T follicular helper cell (primary cell): ENCODE results near the gene LHPP.
A peak's percentile ranks its signal among the peaks of the same experiment; 100 is the strongest.
"Not testable (repeated sequence)": the region's sequence is repeated elsewhere in the genome, so short reads cannot be mapped to it uniquely, and the experiment has no call there.

ENCODE experiments used
- DNase-seq: peaks from one replicate; pipeline ENCODE4 v3.0.0-alpha.2; 2020; ENCODE audit warnings: low read depth

Gene LHPP

GRCh38 chr10:124537166-124537725 is 75.6 kb downstream of the LHPP start:
- DNase-seq = no peak

DNA sequence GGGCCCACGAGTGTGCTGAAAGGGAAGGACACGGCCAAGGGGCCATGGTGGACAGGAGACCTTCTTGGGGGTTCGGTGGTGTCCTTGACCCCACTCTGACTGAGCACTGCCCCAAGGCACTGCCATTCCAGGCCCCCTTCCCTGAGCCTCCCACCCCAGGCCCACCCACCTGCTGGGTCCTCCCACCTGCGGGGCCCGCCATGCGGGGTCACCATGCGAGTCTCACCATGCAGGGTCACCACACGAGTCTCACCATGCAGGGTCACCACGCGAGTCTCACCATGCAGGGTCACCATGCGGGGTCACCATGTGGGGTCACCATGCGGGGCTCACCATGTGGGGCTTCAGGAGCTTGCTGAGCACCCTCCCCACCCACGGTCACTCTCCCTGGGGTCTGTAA is 76.3 kb downstream of the LHPP start:
- no peak for DNase-seq

- DNase-seq = no peak
These were observed 77.1 kb downstream of the LHPP start for GRCh38 chr10:124538706-124539105.

- DNase-seq = peak; percentile 55
These were observed 78.5 kb downstream of the LHPP start for GRCh38 chr10:124539935-124540641.

- no peak for DNase-seq
These were observed 79.7 kb downstream of the LHPP start for GRCh38 chr10:124541076-124541903.

DNA sequence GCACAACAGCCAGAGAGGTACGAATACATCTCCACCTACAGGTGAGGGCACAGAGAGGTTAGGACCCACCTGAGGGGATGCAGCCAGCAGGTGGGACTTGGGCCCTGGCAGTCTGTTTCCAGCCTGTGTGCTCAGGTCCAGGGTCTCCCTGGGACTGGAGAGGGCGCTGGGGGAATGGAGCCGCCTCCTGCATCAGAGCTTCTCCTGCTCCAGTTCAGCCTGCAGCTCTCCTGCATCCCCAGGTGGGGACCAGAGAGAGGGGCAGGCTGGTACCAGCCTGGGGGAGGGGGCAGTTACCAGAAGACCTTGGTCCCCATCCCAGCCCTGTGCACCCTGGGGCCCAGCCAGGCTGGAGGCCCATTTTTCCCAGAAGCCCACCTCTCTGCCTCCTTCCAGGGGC is 80.7 kb downstream of the LHPP start:
- DNase-seq = no peak

DNA sequence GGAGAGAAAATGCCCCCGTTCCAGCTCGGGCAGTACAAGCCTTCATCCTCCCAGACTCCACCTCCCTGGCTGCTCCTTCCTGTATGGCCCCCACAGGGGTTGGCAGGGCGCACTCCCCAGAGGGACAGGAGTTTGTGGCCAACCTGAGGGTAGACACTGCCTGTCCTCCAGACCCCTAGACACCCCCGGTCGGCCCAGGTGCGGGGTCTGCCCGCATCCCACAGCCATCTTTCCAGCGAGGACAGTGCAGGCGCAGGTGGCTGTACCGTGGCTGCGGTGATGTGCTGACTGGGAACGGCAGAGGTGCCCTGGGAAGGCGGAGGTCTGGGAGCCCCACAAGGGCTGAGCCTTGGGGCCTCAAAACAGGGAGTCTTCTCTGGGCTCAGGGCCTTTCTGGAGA is 81.5 kb downstream of the LHPP start:
- DNase-seq = no peak

- no peak for DNase-seq
These were observed 82.3 kb downstream of the LHPP start for GRCh38 chr10:124543971-124544370.

DNA sequence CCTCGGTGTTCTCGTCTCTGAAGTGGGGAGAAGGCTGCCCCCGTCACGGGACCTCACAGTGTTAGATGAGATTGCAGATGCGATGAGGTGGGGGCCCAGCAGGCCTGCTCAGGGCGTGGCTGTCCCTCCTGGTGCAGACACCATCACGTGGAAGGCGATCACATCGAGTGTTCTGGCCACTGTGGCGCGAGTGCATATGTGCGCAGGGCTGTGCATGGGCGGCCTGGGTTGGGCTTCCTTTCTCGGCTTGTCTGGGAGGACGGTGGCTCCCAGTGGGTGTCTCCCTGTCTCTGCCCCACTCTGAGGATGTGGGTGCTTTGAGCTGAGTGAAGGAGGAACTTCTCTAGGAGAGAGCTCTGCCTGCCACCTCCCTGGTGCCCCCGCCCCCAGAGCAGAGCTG is 83.1 kb downstream of the LHPP start:
- DNase-seq = no peak

GRCh38 chr10:124545351-124546054 is 83.9 kb downstream of the LHPP start:
- DNase-seq = no peak

DNA sequence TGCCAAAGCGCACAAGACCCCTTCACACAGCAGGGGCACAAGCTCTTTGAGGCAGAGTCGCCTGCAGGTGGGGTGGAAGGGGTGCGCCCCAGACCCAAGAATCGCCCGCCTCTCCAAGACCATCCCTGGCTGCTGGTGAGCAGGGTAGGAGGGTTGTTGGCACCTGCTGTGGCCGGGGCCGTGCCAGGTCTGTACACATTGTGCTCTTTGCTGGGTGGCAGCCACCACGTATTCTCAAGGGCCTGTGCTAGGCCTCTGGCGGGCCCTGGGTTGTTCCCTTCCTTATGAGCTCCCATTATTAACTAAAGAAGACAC is 84.4 kb downstream of the LHPP start:
- DNase-seq = no peak

GRCh38 chr10:124546957-124547646 is 85.5 kb downstream of the LHPP start:
- no peak for DNase-seq

- DNase-seq = no peak
These were observed 86.1 kb downstream of the LHPP start for GRCh38 chr10:124547647-124548168.

DNA sequence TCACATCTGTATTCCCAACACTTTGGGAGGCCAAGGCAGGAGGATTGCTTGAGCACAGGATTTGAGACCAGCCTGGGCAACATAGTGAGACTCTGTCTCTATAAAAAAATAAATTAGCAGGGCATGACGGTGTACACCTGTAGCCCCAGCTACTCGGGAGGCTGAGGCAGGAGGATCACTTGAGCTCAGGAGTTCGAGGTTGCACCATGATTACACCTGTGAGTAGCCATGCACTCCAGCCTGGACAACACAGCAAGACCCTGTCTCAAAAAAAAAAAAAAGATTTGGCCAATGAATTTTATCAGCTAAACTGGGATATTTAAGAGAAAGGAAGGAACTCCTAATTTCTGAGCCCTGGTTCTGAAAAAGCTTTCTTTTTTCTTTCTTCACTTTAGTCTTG is 87.5 kb downstream of the LHPP start:
- not testable (repeated sequence) for DNase-seq

DNA sequence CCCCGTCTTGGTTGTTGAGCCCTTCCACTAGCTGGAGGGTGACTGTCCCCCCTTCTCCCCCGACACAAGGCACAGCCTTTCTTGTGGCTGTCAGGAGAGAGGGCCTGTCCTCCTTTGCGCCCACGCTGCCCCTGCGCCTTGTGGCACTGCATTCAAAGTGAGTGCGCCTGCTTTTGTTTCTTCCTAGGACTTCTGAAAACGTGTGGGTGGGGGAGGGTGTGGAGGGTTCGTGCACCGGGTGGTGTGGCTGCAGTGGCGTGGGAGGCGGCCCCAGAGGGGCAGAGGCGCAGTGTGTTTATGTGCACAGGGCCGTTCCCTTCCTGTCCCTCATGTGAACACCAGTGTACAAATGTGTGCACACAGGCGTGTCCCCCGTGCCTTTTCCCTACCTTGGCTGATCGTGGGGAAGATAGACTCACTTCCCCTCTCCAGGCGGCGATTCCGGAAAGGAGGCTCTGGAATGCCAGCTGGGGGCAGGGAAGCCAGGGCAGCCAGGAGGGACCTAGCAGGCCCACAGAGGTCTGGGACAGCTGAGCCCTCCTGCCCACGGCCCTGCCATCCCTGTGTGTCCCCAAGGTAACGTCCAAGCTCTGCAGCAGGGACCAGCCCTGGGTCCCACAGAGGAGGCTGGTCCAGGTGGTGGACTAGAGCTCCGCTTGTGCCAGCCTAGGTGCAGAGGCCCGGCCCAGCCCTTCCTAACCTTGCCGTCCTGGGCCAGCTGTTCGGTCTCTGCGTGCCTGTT is 88.8 kb downstream of the LHPP start:
- no peak for DNase-seq

- no peak for DNase-seq
These were observed 89.5 kb downstream of the LHPP start for GRCh38 chr10:124551097-124551496.

DNA sequence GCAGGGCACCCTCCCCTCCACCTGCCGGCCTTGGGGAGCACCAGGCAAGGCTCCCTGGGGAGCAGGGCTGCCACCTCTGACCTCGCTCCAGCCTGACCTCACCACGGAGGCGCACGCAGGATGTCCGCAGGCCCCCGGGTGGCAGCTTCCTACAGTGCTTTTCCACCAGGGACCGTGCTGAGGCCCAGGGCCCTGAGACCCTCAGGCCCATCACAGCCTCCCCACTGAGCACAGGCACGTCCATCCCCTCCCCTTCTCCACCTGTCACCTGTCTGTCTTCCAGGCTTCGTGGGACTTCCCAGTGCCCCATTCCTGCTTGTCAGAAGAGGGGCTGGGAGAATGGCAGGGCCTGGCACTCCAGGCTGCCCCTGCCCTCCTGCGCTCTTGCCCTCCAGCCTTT is 90.1 kb downstream of the LHPP start:
- no peak for DNase-seq

GRCh38 chr10:124552691-124553276 is 91.2 kb downstream of the LHPP start:
- DNase-seq = no peak

- DNase-seq = no peak
These were observed 92.6 kb downstream of the LHPP start for GRCh38 chr10:124554085-124554858.

GRCh38 chr10:124557167-124557566 is 95.5 kb downstream of the LHPP start:
- DNase-seq = no peak
